SK-N-SH treated with all-trans-retinoic acid at 6 μM for 48 hours (cell line): Measurements from ENCODE around the gene ARID1B.

Experiments
- ARNTL ChIP-seq: fragments of 450-650 bp; formaldehyde crosslinking; IDR thresholded peaks from 2 replicates; pipeline ENCODE4 v1.5.0; 2020; ENCODE audit warnings: low read depth, mild to moderate bottlenecking, moderate library complexity, borderline replicate concordance
- ISL1 ChIP-seq: fragments of 250-450 bp; sonication (Bioruptor Pico); IDR thresholded peaks from 2 replicates; pipeline ENCODE4 v2.1.2; 2022; ENCODE audit warnings: mild to moderate bottlenecking, moderate library complexity
- OSR1 ChIP-seq: fragments of 250-450 bp; sonication (Bioruptor Pico); IDR thresholded peaks from 2 replicates; pipeline ENCODE4 v1.8.0; 2022; ENCODE audit warnings: moderate library complexity, mild to moderate bottlenecking, inconsistent platforms
- PPARA ChIP-seq: fragments of 250-450 bp; sonication (Bioruptor Pico); IDR thresholded peaks from 2 replicates; pipeline ENCODE4 v1.5.0; 2020; ENCODE audit warnings: mild to moderate bottlenecking, borderline replicate concordance
- RARB ChIP-seq: fragments of 250-450 bp; sonication (Bioruptor Pico); IDR thresholded peaks from 2 replicates; pipeline ENCODE4 v1.8.0; 2021; ENCODE audit warnings: mild to moderate bottlenecking, moderate library complexity
- SNAI2 ChIP-seq: fragments of 250-450 bp; sonication (Bioruptor Pico); IDR thresholded peaks from 2 replicates; pipeline ENCODE4 v1.5.0; 2020; ENCODE audit warnings: mild to moderate bottlenecking, moderate library complexity
- TCF4 ChIP-seq: fragments of 250-450 bp; sonication (Bioruptor Pico); IDR thresholded peaks from 2 replicates; pipeline ENCODE4 v1.8.0; 2021; ENCODE audit warnings: mild to moderate bottlenecking, moderate library complexity, borderline replicate concordance
- ZFP3 ChIP-seq: fragments of 250-450 bp; sonication (Bioruptor Pico); IDR thresholded peaks from 2 replicates; pipeline ENCODE4 v1.5.0; 2020; ENCODE audit warnings: mild to moderate bottlenecking, moderate library complexity
- ZFP30 ChIP-seq: fragments of 450-650 bp; formaldehyde crosslinking; IDR thresholded peaks from 2 replicates; pipeline ENCODE4 v1.5.0; 2022; ENCODE audit warnings: mild to moderate bottlenecking, moderate library complexity
- ZNF70 ChIP-seq: fragments of 450-650 bp; formaldehyde crosslinking; IDR thresholded peaks from 2 replicates; pipeline ENCODE4 v1.5.0; 2020; ENCODE audit warnings: mild to moderate bottlenecking, moderate library complexity
- TF ChIP-seq, protein P1 (sequence below): fragments of 250-450 bp; sonication (Bioruptor Pico); IDR thresholded peaks from 2 replicates; pipeline ENCODE4 v1.8.0; 2020; ENCODE audit warnings: mild to moderate bottlenecking, moderate library complexity, borderline replicate concordance
- TF ChIP-seq, protein P2 (sequence below): fragments of 250-450 bp; sonication (Bioruptor Pico); IDR thresholded peaks from 2 replicates; pipeline ENCODE4 v1.5.1; 2020; ENCODE audit warnings: low read depth, mild to moderate bottlenecking, moderate library complexity
- TF ChIP-seq, protein P3 (sequence below): fragments of 250-450 bp; sonication (Bioruptor Pico); IDR thresholded peaks from 2 replicates; pipeline ENCODE4 v1.5.1; 2021; ENCODE audit warnings: mild to moderate bottlenecking, moderate library complexity

DNA sequence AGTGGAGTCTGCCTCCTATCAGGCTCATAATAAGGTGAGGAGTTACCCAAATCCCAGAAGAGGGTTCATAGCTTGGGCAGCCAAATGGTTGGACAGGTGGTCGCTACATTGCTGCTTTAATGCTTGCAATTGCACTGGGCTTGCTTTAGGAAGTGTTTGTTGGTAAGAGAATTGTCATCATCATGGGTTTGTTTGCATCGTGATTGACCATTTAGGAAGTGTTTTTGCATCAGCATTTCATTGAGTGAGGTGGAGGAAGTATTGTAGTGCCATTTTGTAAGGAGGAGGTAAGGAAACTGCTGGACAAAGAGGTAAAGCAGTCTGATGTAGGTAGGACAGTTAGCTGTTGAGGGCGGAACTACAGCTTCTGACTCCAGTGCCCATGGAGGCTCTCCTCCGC lies 101.5 kb downstream of the ARID1B start:
- TF ChIP-seq, protein P1, sequence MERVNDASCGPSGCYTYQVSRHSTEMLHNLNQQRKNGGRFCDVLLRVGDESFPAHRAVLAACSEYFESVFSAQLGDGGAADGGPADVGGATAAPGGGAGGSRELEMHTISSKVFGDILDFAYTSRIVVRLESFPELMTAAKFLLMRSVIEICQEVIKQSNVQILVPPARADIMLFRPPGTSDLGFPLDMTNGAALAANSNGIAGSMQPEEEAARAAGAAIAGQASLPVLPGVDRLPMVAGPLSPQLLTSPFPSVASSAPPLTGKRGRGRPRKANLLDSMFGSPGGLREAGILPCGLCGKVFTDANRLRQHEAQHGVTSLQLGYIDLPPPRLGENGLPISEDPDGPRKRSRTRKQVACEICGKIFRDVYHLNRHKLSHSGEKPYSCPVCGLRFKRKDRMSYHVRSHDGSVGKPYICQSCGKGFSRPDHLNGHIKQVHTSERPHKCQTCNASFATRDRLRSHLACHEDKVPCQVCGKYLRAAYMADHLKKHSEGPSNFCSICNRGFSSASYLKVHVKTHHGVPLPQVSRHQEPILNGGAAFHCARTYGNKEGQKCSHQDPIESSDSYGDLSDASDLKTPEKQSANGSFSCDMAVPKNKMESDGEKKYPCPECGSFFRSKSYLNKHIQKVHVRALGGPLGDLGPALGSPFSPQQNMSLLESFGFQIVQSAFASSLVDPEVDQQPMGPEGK (CRISPR knock-in tag), result no peak
- TF ChIP-seq ISL1 (CRISPR knock-in tag) (no peak), ZFP30 (CRISPR knock-in tag) (no peak), OSR1 (CRISPR knock-in tag) (no peak), RARB (CRISPR knock-in tag) (no peak), ARNTL (CRISPR knock-in tag) (no peak), ZFP3 (CRISPR knock-in tag) (no peak), SNAI2 (CRISPR knock-in tag) (no peak), ZNF70 (CRISPR knock-in tag) (no peak), PPARA (no peak), TCF4 (no peak)
- TF ChIP-seq, protein P2, sequence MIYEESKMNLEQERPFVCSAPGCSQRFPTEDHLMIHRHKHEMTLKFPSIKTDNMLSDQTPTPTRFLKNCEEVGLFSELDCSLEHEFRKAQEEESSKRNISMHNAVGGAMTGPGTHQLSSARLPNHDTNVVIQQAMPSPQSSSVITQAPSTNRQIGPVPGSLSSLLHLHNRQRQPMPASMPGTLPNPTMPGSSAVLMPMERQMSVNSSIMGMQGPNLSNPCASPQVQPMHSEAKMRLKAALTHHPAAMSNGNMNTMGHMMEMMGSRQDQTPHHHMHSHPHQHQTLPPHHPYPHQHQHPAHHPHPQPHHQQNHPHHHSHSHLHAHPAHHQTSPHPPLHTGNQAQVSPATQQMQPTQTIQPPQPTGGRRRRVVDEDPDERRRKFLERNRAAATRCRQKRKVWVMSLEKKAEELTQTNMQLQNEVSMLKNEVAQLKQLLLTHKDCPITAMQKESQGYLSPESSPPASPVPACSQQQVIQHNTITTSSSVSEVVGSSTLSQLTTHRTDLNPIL (CRISPR knock-in tag), result no peak
- TF ChIP-seq, protein P3, sequence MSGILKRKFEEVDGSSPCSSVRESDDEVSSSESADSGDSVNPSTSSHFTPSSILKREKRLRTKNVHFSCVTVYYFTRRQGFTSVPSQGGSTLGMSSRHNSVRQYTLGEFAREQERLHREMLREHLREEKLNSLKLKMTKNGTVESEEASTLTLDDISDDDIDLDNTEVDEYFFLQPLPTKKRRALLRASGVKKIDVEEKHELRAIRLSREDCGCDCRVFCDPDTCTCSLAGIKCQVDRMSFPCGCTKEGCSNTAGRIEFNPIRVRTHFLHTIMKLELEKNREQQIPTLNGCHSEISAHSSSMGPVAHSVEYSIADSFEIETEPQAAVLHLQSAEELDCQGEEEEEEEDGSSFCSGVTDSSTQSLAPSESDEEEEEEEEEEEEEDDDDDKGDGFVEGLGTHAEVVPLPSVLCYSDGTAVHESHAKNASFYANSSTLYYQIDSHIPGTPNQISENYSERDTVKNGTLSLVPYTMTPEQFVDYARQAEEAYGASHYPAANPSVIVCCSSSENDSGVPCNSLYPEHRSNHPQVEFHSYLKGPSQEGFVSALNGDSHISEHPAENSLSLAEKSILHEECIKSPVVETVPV, result no peak
